Mucosa of gallbladder (tissue), 1 donor: ENCODE measurements around the gene ARHGEF19. TPM values are rescaled to one million over a fixed set of nuclear protein-coding genes. Genes with fewer than 3 reads are reported as not detected.
A peak's percentile ranks its signal among the peaks of the same experiment; 100 is the strongest.
"Not testable (repeated sequence)": the region's sequence is repeated elsewhere in the genome, so short reads cannot be mapped to it uniquely, and the experiment has no call there.

Experiments
- DNase-seq: peaks from one replicate; pipeline ENCODE4 v3.0.0-alpha.2; 2020; ENCODE audit warnings: low spot score
- total RNA-seq: library from RNA; stranded (reverse); gene quantifications from one replicate; pipeline ENCODE4 v1.2.1, GENCODE V29; 2021
- donor health status: DM: no; HTN: no; CAD: no.

ARHGEF19 gene
- 6.4 TPM for total RNA-seq

GRCh38 chr1:16212251-16212961 lies at the start of gene ARHGEF19:
TSS of gene ARHGEF19 (minus strand) at chr1:16212652. CDS start at chr1:16209054, 3,598 bp downstream.
- no peak for DNase-seq

GRCh38 chr1:16262067-16262466 lies 49.6 kb upstream of the ARHGEF19 start:
- no peak for DNase-seq

GRCh38 chr1:16260814-16261213 lies 48.4 kb upstream of the ARHGEF19 start:
- DNase-seq: no peak

- no peak for DNase-seq
Measured at GRCh38 chr1:16258591-16259135, 46.2 kb upstream of the ARHGEF19 start.

GRCh38 chr1:16257968-16258367 lies 45.5 kb upstream of the ARHGEF19 start:
- no peak for DNase-seq

- not testable (repeated sequence) for DNase-seq
Measured at GRCh38 chr1:16257556-16257955, 45.1 kb upstream of the ARHGEF19 start.

- no peak for DNase-seq
Measured at GRCh38 chr1:16256478-16256877, 44.0 kb upstream of the ARHGEF19 start.

- no peak for DNase-seq
Measured at GRCh38 chr1:16254263-16254928, 41.9 kb upstream of the ARHGEF19 start.

- no peak for DNase-seq
Measured at GRCh38 chr1:16253332-16253922, 41.0 kb upstream of the ARHGEF19 start.

- DNase-seq: no peak
Measured at GRCh38 chr1:16252912-16253311, 40.5 kb upstream of the ARHGEF19 start.

GRCh38 chr1:16251381-16251780 lies 38.9 kb upstream of the ARHGEF19 start:
- no peak for DNase-seq

GRCh38 chr1:16250524-16251251 lies 38.2 kb upstream of the ARHGEF19 start:
- peak; percentile 36 for DNase-seq

- DNase-seq: peak; percentile 49
Measured at GRCh38 chr1:16249596-16250241, 37.3 kb upstream of the ARHGEF19 start.

GRCh38 chr1:16248603-16249516 lies 36.4 kb upstream of the ARHGEF19 start:
- peak; percentile 80 for DNase-seq

- DNase-seq: no peak
Measured at GRCh38 chr1:16248007-16248436, 35.6 kb upstream of the ARHGEF19 start.

- DNase-seq: no peak
Measured at GRCh38 chr1:16247441-16247840, 35.0 kb upstream of the ARHGEF19 start.

- DNase-seq: no peak
Measured at GRCh38 chr1:16246961-16247360, 34.5 kb upstream of the ARHGEF19 start.

- not testable (repeated sequence) for DNase-seq
Measured at GRCh38 chr1:16246239-16246638, 33.8 kb upstream of the ARHGEF19 start.

GRCh38 chr1:16245476-16246196 lies 33.2 kb upstream of the ARHGEF19 start:
- no peak for DNase-seq
